ENCODE measurements around the gene SYN1. TPM values are rescaled to one million over a fixed set of nuclear protein-coding genes. Genes with fewer than 3 reads are reported as not detected.

Gene SYN1
- polyA plus RNA-seq, 1 donor from 2014 or later: 4.3 TPM

- Histone ChIP-seq H4K20me1 (ENCODE audit: insufficient read depth) (no peaks in the 10 kb centered on the region), H3K36me3 (ENCODE audit: insufficient read depth, low read length) (no peaks in the 10 kb centered on the region), H3K9ac (ENCODE audit: low read length) (no peak overlapping the region), H3K9me3 (ENCODE audit: low read length) (no peaks in the 10 kb centered on the region), H3K4me2 (ENCODE audit: low read length) (no peak overlapping the region), H2AFZ (ENCODE audit: low read depth, low read length) (no peak overlapping the region), H3K4me3 (ENCODE audit: low read length) (no peak overlapping the region), H3K79me2 (replicated peaks; ENCODE audit: insufficient read depth, low read length) (no peaks in the 10 kb centered on the region), H3K9me2 (ENCODE audit: insufficient read depth, low read length) (no peaks in the 10 kb centered on the region), H3K27ac (ENCODE audit: low read length) (no peak overlapping the region), H3F3A (ENCODE audit: insufficient read depth, low read length, poor library complexity, severe bottlenecking) (no peaks in the 10 kb centered on the region), H3K27me3 (ENCODE audit: insufficient read depth, low read depth, low read length) (no peaks in the 10 kb centered on the region)
- TF ChIP-seq CTCF (IDR thresholded peaks at IDR 0.05; ENCODE audit: poor library complexity, severe bottlenecking): no peak
Measured at GRCh38 chrX:47539860-47540259, 79.8 kb downstream of the SYN1 start.

GRCh38 chrX:47530049-47530448 lies 89.6 kb downstream of the SYN1 start:
- Histone ChIP-seq H3F3A (ENCODE audit: insufficient read depth, low read length, poor library complexity, severe bottlenecking) (no peaks in the 10 kb centered on the region), H3K79me2 (replicated peaks; ENCODE audit: insufficient read depth, low read length) (no peaks in the 10 kb centered on the region), H3K27ac (ENCODE audit: low read length) (no peak overlapping the region), H3K4me2 (ENCODE audit: low read length) (no peak overlapping the region), H2AFZ (ENCODE audit: low read depth, low read length) (no peak overlapping the region), H3K9me2 (ENCODE audit: insufficient read depth, low read length) (no peaks in the 10 kb centered on the region), H3K27me3 (ENCODE audit: insufficient read depth, low read depth, low read length) (no peaks in the 10 kb centered on the region), H3K36me3 (ENCODE audit: insufficient read depth, low read length) (no peaks in the 10 kb centered on the region), H4K20me1 (ENCODE audit: insufficient read depth) (no peaks in the 10 kb centered on the region), H3K9me3 (ENCODE audit: low read length) (no peaks in the 10 kb centered on the region), H3K4me3 (ENCODE audit: low read length) (no peak overlapping the region), H3K9ac (ENCODE audit: low read length) (no peak overlapping the region)
- no peak for TF ChIP-seq TAF1 (IDR thresholded peaks at IDR 0.05; ENCODE audit: low read depth)
- no peak for TF ChIP-seq RAD21 (conservative IDR thresholded peaks at IDR 0.05)
- no peak for TF ChIP-seq MXI1 (conservative IDR thresholded peaks at IDR 0.05; ENCODE audit: poor library complexity, severe bottlenecking)
- no peak for TF ChIP-seq REST (IDR thresholded peaks at IDR 0.05; ENCODE audit: borderline replicate concordance)
- no peak for TF ChIP-seq SMC3 (conservative IDR thresholded peaks at IDR 0.05; ENCODE audit: poor library complexity)
- TF ChIP-seq CTCF (IDR thresholded peaks at IDR 0.05; ENCODE audit: poor library complexity, severe bottlenecking): no peak
- TF ChIP-seq EZH2 (IDR thresholded peaks at IDR 0.05; ENCODE audit: borderline replicate concordance, insufficient read depth, low read length, poor library complexity, severe bottlenecking): no peak
- no peak for TF ChIP-seq POLR2AphosphoS5 (IDR thresholded peaks at IDR 0.05)
- TF ChIP-seq EP300 (conservative IDR thresholded peaks at IDR 0.05; ENCODE audit: poor library complexity, severe bottlenecking): no peak
